K562 (cell line): ENCODE results near the gene ZKSCAN5. TPM values are rescaled to one million over a fixed set of nuclear protein-coding genes. Genes with fewer than 3 reads are reported as not detected.

ENCODE experiments used
- CEBPB ChIP-seq: fragments of 450-650 bp; IDR thresholded peaks from 2 replicates; pipeline ENCODE4 v1.6.1; 2016; ENCODE audit warnings: missing genetic modification characterization, missing compliant biosample characterization
- DNMT1 ChIP-seq: fragments of 450-650 bp; IDR thresholded peaks from 2 replicates; pipeline ENCODE4 v1.6.1; 2016; ENCODE audit warnings: antibody characterized with exemption, mild to moderate bottlenecking
- KHSRP ChIP-seq: fragments of 450-650 bp; IDR thresholded peaks from 2 replicates; pipeline ENCODE4 v1.6.1; 2017
- MECOM ChIP-seq: fragments of 250-450 bp; sonication (Bioruptor Pico); IDR thresholded peaks from 2 replicates; pipeline ENCODE4 v1.8.0; 2022; ENCODE audit warnings: inconsistent platforms
- PTTG1 ChIP-seq: fragments of 450-650 bp; IDR thresholded peaks from 2 replicates; pipeline ENCODE4 v1.6.1; 2016; ENCODE audit warnings: low read depth, mild to moderate bottlenecking, missing genetic modification characterization, missing compliant biosample characterization
- RAD51 ChIP-seq: fragments of 450-650 bp; IDR thresholded peaks from 2 replicates; pipeline ENCODE4 v1.7.1; 2016; ENCODE audit warnings: low read depth, mild to moderate bottlenecking, borderline replicate concordance
- RBM14 ChIP-seq: fragments of 200-400 bp; formaldehyde crosslinking; IDR thresholded peaks from 2 replicates; pipeline ENCODE4 v1.6.1; 2018; ENCODE audit warnings: low read depth, mild to moderate bottlenecking, low read length, moderate library complexity, borderline replicate concordance; ENCODE audit not compliant: insufficient read depth
- RFX1 ChIP-seq: fragments of 450-650 bp; IDR thresholded peaks from 2 replicates; pipeline ENCODE4 v1.6.1; 2016; ENCODE audit warnings: mild to moderate bottlenecking, moderate library complexity
- SMC3 ChIP-seq: conservative IDR thresholded peaks from 2 replicates; pipeline ENCODE4 v1.6.1; 2011; ENCODE audit warnings: low read depth, low read length, improper control_type of control experiment; ENCODE audit not compliant: insufficient read depth
- U2AF1 ChIP-seq: fragments of 200-400 bp; formaldehyde crosslinking; optimal IDR thresholded peaks from 2 replicates; pipeline ENCODE3; 2017; ENCODE audit warnings: mild to moderate bottlenecking, low read depth, low read length, moderate library complexity
- ZBTB1 ChIP-seq: sonication (generic); formaldehyde crosslinking; IDR thresholded peaks from 2 replicates; pipeline ENCODE4 v1.8.1; 2023; ENCODE audit warnings: missing genetic modification reagents, low read depth, mild to moderate bottlenecking, borderline replicate concordance
- ZNF134 ChIP-seq: fragments of 250-450 bp; sonication (Bioruptor Pico); conservative IDR thresholded peaks from 2 replicates; pipeline ENCODE4 v1.4.0; 2020
- polyA plus RNA-seq, 8 experiments: library from polyadenylated mRNA; depleted of rRNA in 4 of 8; stranded (reverse) in 5 of 8; unstranded in 3 of 8; fragments of >200 nt; fragmentation: Nextera tagmentation in 2 of 8; fragmentation: Illumina TruSeq in 1 of 8; extraction: Ambion mirVana in 2 of 8; extraction: Trizol in 1 of 8; gene quantifications; 2 replicates each; pipeline versions ENCODE4 v1.2.1 to v1.2.3, GENCODE V29; 2011 to 2014; ENCODE audit warnings: inconsistent platforms in 1 of 8, missing spikeins in 1 of 8
- total RNA-seq, 7 experiments: library from RNA; depleted of rRNA in 6 of 7; stranded (reverse); fragments of >200 nt in 6 of 7; fragmentation: Illumina TruSeq in 2 of 7; extraction: Trizol in 2 of 7; gene quantifications; 2 replicates each; pipeline versions ENCODE4 v1.2.1 to v1.2.3, GENCODE V29; 2011 to 2021; ENCODE audit warnings: low replicate concordance in 1 of 7
- TF ChIP-seq, protein P1 (sequence below): sonication (generic); formaldehyde crosslinking; IDR thresholded peaks from 2 replicates; pipeline ENCODE4 v1.8.1; 2022; ENCODE audit warnings: missing genetic modification reagents
- TF ChIP-seq, protein P2 (sequence below): fragments of 200-800 bp; sonication (Bioruptor generic); IDR thresholded peaks from 2 replicates; pipeline ENCODE4 v1.6.1; 2016; ENCODE audit warnings: missing genetic modification characterization, missing compliant biosample characterization
- TF ChIP-seq, protein P3 (sequence below): fragments of 150-350 bp; IDR thresholded peaks from 2 replicates; pipeline ENCODE4 v1.6.1; 2014; ENCODE audit warnings: low read depth, mild to moderate bottlenecking, low read length, borderline replicate concordance
- TF ChIP-seq, protein P4 (sequence below): fragments of 250-450 bp; sonication (Bioruptor Pico); IDR thresholded peaks from 2 replicates; pipeline ENCODE4 v1.8.0; 2021; ENCODE audit warnings: mild to moderate bottlenecking, moderate library complexity

Gene ZKSCAN5
- total and polyA plus RNA-seq, 9 of the 15 experiments (the other 6 are each of a cell fraction or from before 2014, with no cell fraction given), result 4.2 to 19.0 (median 15.0) TPM

DNA sequence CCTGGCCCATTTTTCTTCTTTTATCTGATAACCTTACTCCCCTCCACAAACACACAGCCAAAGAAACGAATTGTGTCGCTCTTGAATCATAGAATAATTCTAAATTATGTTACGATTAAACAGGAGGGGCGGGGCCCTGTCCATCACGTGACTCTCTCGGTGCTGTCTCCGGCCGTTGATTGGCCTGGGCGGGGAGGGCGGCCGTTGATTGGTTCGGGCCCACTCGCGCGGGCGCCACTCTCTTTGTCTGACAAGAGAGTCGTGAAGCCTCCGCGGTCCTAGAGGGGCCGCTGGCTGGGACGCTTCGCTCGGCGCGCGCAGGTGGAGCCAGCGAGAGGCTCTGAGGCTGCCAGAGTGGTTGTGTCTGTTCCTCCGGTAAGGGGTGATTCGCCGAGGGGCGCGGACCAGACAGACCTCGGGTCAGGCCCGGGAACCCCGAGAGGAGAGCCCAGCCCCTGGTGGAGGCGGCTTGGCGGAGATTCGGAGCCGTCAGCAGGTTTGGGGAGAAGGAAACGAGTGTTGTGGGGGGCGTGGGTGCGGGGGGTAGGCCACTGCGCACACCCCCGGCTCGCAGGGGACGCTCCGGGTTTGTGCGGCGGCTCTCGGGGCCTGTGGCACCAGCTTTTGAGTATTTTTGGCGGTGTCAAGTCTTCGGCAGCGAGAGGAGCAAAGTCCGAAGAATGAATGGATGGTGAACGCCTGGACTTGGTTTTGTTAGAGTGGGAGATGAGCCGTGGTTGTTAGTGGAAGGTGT, 31.7 kb upstream of the ZKSCAN5 start, which contains the start of gene ZNF789 (continued):
- TF ChIP-seq, protein P1, sequence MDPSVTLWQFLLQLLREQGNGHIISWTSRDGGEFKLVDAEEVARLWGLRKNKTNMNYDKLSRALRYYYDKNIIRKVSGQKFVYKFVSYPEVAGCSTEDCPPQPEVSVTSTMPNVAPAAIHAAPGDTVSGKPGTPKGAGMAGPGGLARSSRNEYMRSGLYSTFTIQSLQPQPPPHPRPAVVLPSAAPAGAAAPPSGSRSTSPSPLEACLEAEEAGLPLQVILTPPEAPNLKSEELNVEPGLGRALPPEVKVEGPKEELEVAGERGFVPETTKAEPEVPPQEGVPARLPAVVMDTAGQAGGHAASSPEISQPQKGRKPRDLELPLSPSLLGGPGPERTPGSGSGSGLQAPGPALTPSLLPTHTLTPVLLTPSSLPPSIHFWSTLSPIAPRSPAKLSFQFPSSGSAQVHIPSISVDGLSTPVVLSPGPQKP, result no peak
- TF ChIP-seq ZBTB1 (CRISPR knock-in tag) (peak; percentile 58; the same call in 1 of the 2 replicates), ZNF134 (CRISPR knock-in tag) (no peak), RBM14 (no peak), DNMT1 (peak; percentile 94; the same call in 1 of the 2 replicates), SMC3 (0 out of 2 replicates have a peak, but pooled peaks have one; percentile 27), RAD51 (peak; percentile 99), RFX1 (no peak), CEBPB (tag) (no peak), U2AF1 (no peak), KHSRP (no peak), PTTG1 (no peak), MECOM (CRISPR knock-in tag) (no peak)
- TF ChIP-seq, protein P2, sequence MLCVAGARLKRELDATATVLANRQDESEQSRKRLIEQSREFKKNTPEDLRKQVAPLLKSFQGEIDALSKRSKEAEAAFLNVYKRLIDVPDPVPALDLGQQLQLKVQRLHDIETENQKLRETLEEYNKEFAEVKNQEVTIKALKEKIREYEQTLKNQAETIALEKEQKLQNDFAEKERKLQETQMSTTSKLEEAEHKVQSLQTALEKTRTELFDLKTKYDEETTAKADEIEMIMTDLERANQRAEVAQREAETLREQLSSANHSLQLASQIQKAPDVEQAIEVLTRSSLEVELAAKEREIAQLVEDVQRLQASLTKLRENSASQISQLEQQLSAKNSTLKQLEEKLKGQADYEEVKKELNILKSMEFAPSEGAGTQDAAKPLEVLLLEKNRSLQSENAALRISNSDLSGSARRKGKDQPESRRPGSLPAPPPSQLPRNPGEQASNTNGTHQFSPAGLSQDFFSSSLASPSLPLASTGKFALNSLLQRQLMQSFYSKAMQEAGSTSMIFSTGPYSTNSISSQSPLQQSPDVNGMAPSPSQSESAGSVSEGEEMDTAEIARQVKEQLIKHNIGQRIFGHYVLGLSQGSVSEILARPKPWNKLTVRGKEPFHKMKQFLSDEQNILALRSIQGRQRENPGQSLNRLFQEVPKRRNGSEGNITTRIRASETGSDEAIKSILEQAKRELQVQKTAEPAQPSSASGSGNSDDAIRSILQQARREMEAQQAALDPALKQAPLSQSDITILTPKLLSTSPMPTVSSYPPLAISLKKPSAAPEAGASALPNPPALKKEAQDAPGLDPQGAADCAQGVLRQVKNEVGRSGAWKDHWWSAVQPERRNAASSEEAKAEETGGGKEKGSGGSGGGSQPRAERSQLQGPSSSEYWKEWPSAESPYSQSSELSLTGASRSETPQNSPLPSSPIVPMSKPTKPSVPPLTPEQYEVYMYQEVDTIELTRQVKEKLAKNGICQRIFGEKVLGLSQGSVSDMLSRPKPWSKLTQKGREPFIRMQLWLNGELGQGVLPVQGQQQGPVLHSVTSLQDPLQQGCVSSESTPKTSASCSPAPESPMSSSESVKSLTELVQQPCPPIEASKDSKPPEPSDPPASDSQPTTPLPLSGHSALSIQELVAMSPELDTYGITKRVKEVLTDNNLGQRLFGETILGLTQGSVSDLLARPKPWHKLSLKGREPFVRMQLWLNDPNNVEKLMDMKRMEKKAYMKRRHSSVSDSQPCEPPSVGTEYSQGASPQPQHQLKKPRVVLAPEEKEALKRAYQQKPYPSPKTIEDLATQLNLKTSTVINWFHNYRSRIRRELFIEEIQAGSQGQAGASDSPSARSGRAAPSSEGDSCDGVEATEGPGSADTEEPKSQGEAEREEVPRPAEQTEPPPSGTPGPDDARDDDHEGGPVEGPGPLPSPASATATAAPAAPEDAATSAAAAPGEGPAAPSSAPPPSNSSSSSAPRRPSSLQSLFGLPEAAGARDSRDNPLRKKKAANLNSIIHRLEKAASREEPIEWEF, result no peak
- TF ChIP-seq, protein P3, sequence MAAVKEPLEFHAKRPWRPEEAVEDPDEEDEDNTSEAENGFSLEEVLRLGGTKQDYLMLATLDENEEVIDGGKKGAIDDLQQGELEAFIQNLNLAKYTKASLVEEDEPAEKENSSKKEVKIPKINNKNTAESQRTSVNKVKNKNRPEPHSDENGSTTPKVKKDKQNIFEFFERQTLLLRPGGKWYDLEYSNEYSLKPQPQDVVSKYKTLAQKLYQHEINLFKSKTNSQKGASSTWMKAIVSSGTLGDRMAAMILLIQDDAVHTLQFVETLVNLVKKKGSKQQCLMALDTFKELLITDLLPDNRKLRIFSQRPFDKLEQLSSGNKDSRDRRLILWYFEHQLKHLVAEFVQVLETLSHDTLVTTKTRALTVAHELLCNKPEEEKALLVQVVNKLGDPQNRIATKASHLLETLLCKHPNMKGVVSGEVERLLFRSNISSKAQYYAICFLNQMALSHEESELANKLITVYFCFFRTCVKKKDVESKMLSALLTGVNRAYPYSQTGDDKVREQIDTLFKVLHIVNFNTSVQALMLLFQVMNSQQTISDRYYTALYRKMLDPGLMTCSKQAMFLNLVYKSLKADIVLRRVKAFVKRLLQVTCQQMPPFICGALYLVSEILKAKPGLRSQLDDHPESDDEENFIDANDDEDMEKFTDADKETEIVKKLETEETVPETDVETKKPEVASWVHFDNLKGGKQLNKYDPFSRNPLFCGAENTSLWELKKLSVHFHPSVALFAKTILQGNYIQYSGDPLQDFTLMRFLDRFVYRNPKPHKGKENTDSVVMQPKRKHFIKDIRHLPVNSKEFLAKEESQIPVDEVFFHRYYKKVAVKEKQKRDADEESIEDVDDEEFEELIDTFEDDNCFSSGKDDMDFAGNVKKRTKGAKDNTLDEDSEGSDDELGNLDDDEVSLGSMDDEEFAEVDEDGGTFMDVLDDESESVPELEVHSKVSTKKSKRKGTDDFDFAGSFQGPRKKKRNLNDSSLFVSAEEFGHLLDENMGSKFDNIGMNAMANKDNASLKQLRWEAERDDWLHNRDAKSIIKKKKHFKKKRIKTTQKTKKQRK, result 0 out of 2 replicates have a peak, but pooled peaks have one; percentile 19
- TF ChIP-seq, protein P4, sequence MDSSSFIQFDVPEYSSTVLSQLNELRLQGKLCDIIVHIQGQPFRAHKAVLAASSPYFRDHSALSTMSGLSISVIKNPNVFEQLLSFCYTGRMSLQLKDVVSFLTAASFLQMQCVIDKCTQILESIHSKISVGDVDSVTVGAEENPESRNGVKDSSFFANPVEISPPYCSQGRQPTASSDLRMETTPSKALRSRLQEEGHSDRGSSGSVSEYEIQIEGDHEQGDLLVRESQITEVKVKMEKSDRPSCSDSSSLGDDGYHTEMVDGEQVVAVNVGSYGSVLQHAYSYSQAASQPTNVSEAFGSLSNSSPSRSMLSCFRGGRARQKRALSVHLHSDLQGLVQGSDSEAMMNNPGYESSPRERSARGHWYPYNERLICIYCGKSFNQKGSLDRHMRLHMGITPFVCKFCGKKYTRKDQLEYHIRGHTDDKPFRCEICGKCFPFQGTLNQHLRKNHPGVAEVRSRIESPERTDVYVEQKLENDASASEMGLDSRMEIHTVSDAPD (CRISPR knock-in tag), result no peak
